HepG2 (cell line): ENCODE data around the gene ISCU. TPM values are rescaled to one million over a fixed set of nuclear protein-coding genes. Genes with fewer than 3 reads are reported as not detected.

Experiments used
- ATAC-seq: fragments of 200-7000 bp; cut with Tn5 transposase; 3 replicates; pipeline ENCODE4 v1.9.1; 2020; ENCODE audit warnings: mild to moderate bottlenecking, moderate library complexity
- BruUV-seq: library from RNA; stranded (reverse); fragments of 400-500 nt; replicated peaks from 2 replicates; lab custom pipeline; 2021; lab: Mats Ljungman, UMichigan
- CTCF ChIA-PET: fragments of 300-600 bp; formaldehyde crosslinking; extraction: SDS; loops from one replicate; lab custom pipeline; 2021; ENCODE audit warnings: low total read pairs, inconsistent platforms, low intra/inter-chr PET ratio; lab: Yijun Ruan, JAX
- POLR2A ChIA-PET: fragments of 350-600 bp; sonication (Branson Sonifier 250); formaldehyde crosslinking; loops from one replicate; lab custom pipeline; 2020; ENCODE audit warnings: antibody characterized with exemption, inconsistent platforms; lab: Yijun Ruan, JAX
- DNase-seq: peaks from one replicate; pipeline ENCODE4 v3.0.0-alpha.2; 2015; ENCODE audit warnings: low spot score
- FAIRE-seq: peaks from 3 replicates; lab custom pipeline; 2011; peaks lifted over from hg19 to GRCh38; lab: Jason Lieb, UNC
- H2AFZ ChIP-seq: one replicate; pipeline ENCODE4 v1.6.1; 2011; ENCODE audit warnings: low read length, inconsistent platforms
- H3K27ac ChIP-seq: fragments of 300-600 bp; 3 replicates; pipeline ENCODE4 v1.8.0; 2011; ENCODE audit warnings: mixed run types, mild to moderate bottlenecking, mixed read lengths, low read length, inconsistent platforms; ENCODE audit not compliant: insufficient read depth; ENCODE audit errors: extremely low read length
- H3K27me3 ChIP-seq, 2 experiments: fragments of 200-600 bp in 1 of 2; 2 replicates in 1 of 2; 3 replicates in 1 of 2; pipeline versions ENCODE4 v1.6.0 to v1.8.0; 2011; ENCODE audit warnings: low read length in 2 of 2, mild to moderate bottlenecking in 2 of 2, moderate library complexity in 2 of 2, inconsistent platforms in 1 of 2; ENCODE audit not compliant: insufficient read depth in 2 of 2, control insufficient read depth in 1 of 2
- H3K36me3 ChIP-seq, 2 experiments: fragments of 200-600 bp in 1 of 2; replicated peaks in 1 of 2; 2 replicates in 1 of 2; 3 replicates in 1 of 2; pipeline versions ENCODE4 v1.5.1 to v1.8.0; 2011; ENCODE audit warnings: low read length in 2 of 2, inconsistent platforms in 1 of 2; ENCODE audit not compliant: insufficient read depth in 2 of 2, control insufficient read depth in 1 of 2
- H3K4me1 ChIP-seq: 2 replicates; pipeline ENCODE4 v1.5.1; 2012; ENCODE audit warnings: low read length, inconsistent platforms; ENCODE audit not compliant: insufficient read depth
- H3K4me2 ChIP-seq: 2 replicates; pipeline ENCODE4 v1.6.0; 2011; ENCODE audit warnings: low read depth, low read length, inconsistent platforms
- H3K4me3 ChIP-seq, 3 experiments: fragments of 200-600 bp in 1 of 3; sonication (generic), shearing (Covaris generic) in 1 of 3; replicated peaks in 1 of 3; 2 replicates each; pipeline ENCODE4 v1.5.1; 2011 to 2016; ENCODE audit warnings: low read length in 3 of 3, inconsistent platforms in 2 of 3, low read depth in 2 of 3, mild to moderate bottlenecking in 2 of 3, control low read depth in 1 of 3, mixed read lengths in 1 of 3; ENCODE audit not compliant: insufficient read depth in 1 of 3
- H3K79me2 ChIP-seq: one replicate; pipeline ENCODE4 v1.6.1; 2011; ENCODE audit warnings: low read length, inconsistent platforms; ENCODE audit not compliant: insufficient read depth
- H3K9ac ChIP-seq: 2 replicates; pipeline ENCODE4 v1.6.0; 2011; ENCODE audit warnings: mild to moderate bottlenecking, low read depth, low read length, inconsistent platforms; ENCODE audit not compliant: insufficient read depth
- H3K9me3 ChIP-seq: 2 replicates; pipeline ENCODE4 v1.5.1; 2012; ENCODE audit warnings: mild to moderate bottlenecking, low read length
- H4K20me1 ChIP-seq: 2 replicates; pipeline ENCODE4 v1.6.0; 2011; ENCODE audit warnings: inconsistent platforms, mild to moderate bottlenecking, low read length, moderate library complexity; ENCODE audit not compliant: insufficient read depth
- EHMT2 ChIP-seq: fragments of 200-600 bp; sonication (generic); IDR thresholded peaks from 2 replicates; pipeline ENCODE4 v1.7.0; 2017; ENCODE audit warnings: antibody characterized with exemption, low read depth, low read length, borderline replicate concordance
- ELF3 ChIP-seq: IDR thresholded peaks from 2 replicates; pipeline ENCODE4 v1.6.1; 2016; ENCODE audit warnings: missing genetic modification reagents, missing compliant biosample characterization
- FOXA1 ChIP-seq, 2 experiments: fragments of 450-650 bp in 1 of 2; sonication (generic) in 1 of 2; formaldehyde crosslinking in 1 of 2; IDR thresholded peaks; 2 replicates each; pipeline versions ENCODE4 v1.4.0 to v1.6.1; 2016 to 2020; ENCODE audit warnings: missing genetic modification reagents in 1 of 2
- FOXK1 ChIP-seq: sonication (generic); formaldehyde crosslinking; IDR thresholded peaks from 2 replicates; pipeline ENCODE4 v1.4.0; 2020; ENCODE audit warnings: low read depth, missing genetic modification reagents, borderline replicate concordance
- JDP2 ChIP-seq: sonication (generic); formaldehyde crosslinking; IDR thresholded peaks from 2 replicates; pipeline ENCODE4 v1.8.1; 2022; ENCODE audit warnings: missing genetic modification reagents, borderline replicate concordance
- MAX ChIP-seq: IDR thresholded peaks from 2 replicates; pipeline ENCODE4 v1.6.1; 2012; ENCODE audit warnings: inconsistent platforms
- MZF1 ChIP-seq: sonication (generic); formaldehyde crosslinking; IDR thresholded peaks from 2 replicates; pipeline ENCODE4 v1.8.1; 2023; ENCODE audit warnings: mild to moderate bottlenecking, missing genetic modification reagents, borderline replicate concordance
- NFKBIZ ChIP-seq: IDR thresholded peaks from 2 replicates; pipeline ENCODE4 v1.6.1; 2018; ENCODE audit warnings: missing genetic modification reagents, missing compliant biosample characterization
- PAF1 ChIP-seq: IDR thresholded peaks from 2 replicates; pipeline ENCODE4 v1.6.1; 2016; ENCODE audit warnings: missing genetic modification reagents, missing compliant biosample characterization
- SSRP1 ChIP-seq: IDR thresholded peaks from 2 replicates; pipeline ENCODE4 v1.6.1; 2016; ENCODE audit warnings: control low read depth
- TCF12 ChIP-seq, 2 experiments: fragments of 450-650 bp in 1 of 2; sonication (generic) in 1 of 2; formaldehyde crosslinking in 1 of 2; IDR thresholded peaks; 2 replicates each; pipeline versions ENCODE4 v1.6.1 to v1.8.0; 2017 to 2022; ENCODE audit warnings: antibody characterized with exemption in 1 of 2, mild to moderate bottlenecking in 1 of 2, missing genetic modification reagents in 1 of 2, moderate library complexity in 1 of 2
- TFDP2 ChIP-seq: sonication (generic); formaldehyde crosslinking; IDR thresholded peaks from 2 replicates; pipeline ENCODE4 v1.4.0; 2020; ENCODE audit warnings: missing genetic modification reagents
- ZKSCAN1 ChIP-seq: fragments of 150-350 bp; IDR thresholded peaks from 2 replicates; pipeline ENCODE4 v1.6.1; 2014; ENCODE audit warnings: low read length
- ZNF160 ChIP-seq: sonication (generic); formaldehyde crosslinking; IDR thresholded peaks from 2 replicates; pipeline ENCODE4 v1.8.0; 2022; ENCODE audit warnings: mild to moderate bottlenecking, inconsistent platforms, missing genetic modification reagents
- ZNF263 ChIP-seq: sonication (generic); formaldehyde crosslinking; IDR thresholded peaks from 2 replicates; pipeline ENCODE4 v1.4.0; 2020; ENCODE audit warnings: missing genetic modification reagents
- ZNF383 ChIP-seq: sonication (generic); formaldehyde crosslinking; IDR thresholded peaks from 2 replicates; pipeline ENCODE4 v1.4.0; 2020; ENCODE audit warnings: missing genetic modification reagents, mild to moderate bottlenecking, borderline replicate concordance
- ZNF460 ChIP-seq: sonication (generic); formaldehyde crosslinking; IDR thresholded peaks from 2 replicates; pipeline ENCODE4 v1.5.1; 2020; ENCODE audit warnings: missing genetic modification reagents, mild to moderate bottlenecking, borderline replicate concordance
- ZNF644 ChIP-seq: IDR thresholded peaks from 2 replicates; pipeline ENCODE4 v1.6.1; 2016; ENCODE audit warnings: low read depth
- ZNF777 ChIP-seq: sonication (generic); formaldehyde crosslinking; IDR thresholded peaks from 2 replicates; pipeline ENCODE4 v1.4.0; 2020; ENCODE audit warnings: missing genetic modification reagents
- WGBS: methylation state at CpG from one replicate; pipeline ENCODE4 v1.1.6; 2017; ENCODE audit warnings: low lambda C conversion rate; 5-methylcytosine and 5-hydroxymethylcytosine counted together
- in situ Hi-C: cut with HindIII; loops from 2 replicates; pipeline ENCODE4 v1.10.0; 2017; ENCODE audit warnings: low pct_unique_long_range_greater_than_20kb; ENCODE audit not compliant: extremely low pct_ligation_motif_present
- intact Hi-C: fragments of 100-400 bp; cut with micrococcal nuclease; formaldehyde crosslinking; loops from one replicate; pipeline ENCODE4 v1.10.0; 2022; ENCODE audit not compliant: unreplicated experiment
- polyA plus RNA-seq, 8 experiments: library from polyadenylated mRNA; depleted of rRNA in 3 of 8; stranded (reverse) in 7 of 8; unstranded in 1 of 8; fragments of >200 nt; fragmentation: Illumina TruSeq in 4 of 8; extraction: Trizol in 4 of 8; gene quantifications; 2 replicates each; pipeline versions ENCODE4 v1.2.1 to v1.2.3, GENCODE V29; 2011 to 2016; ENCODE audit warnings: low read depth in 4 of 8, missing spikeins in 1 of 8, mixed read lengths in 1 of 8; ENCODE audit not compliant: insufficient read depth in 1 of 8
- total RNA-seq, 5 experiments: library from RNA; depleted of rRNA; stranded (reverse); fragments of >200 nt; fragmentation: Illumina TruSeq; extraction: Trizol; gene quantifications; 2 replicates each; pipeline ENCODE4 v1.2.3, GENCODE V29; 2016; ENCODE audit warnings: low read depth in 1 of 5
- TF ChIP-seq, protein P1 (sequence below): sonication (generic); formaldehyde crosslinking; IDR thresholded peaks from 2 replicates; pipeline ENCODE4 v1.5.0; 2020; ENCODE audit warnings: mild to moderate bottlenecking, missing genetic modification reagents

The ISCU gene
- total and polyA plus RNA-seq, 2 of the 13 experiments (the other 11 are each of a cell fraction or from before 2014, with no cell fraction given), result 94.4 to 107 TPM

GRCh38 chr12:108525681-108526080, 36.7 kb upstream of the ISCU start:
- Histone ChIP-seq H3K4me3 (no peak overlapping the region), H3K9ac (no peak overlapping the region), H3K27me3 (no peaks in the 10 kb centered on the region), H2AFZ (no peak overlapping the region), H3K79me2 (no peaks in the 10 kb centered on the region), H3K27ac (no peak overlapping the region), H3K36me3 (peaks cover 59 to 96% of the 10 kb centered on the region in 2 experiments), H3K4me2 (no peak overlapping the region), H3K4me1 (no peaks in the 10 kb centered on the region), H4K20me1 (no peaks in the 10 kb centered on the region), H3K9me3 (no peaks in the 10 kb centered on the region)
- intact Hi-C loops (no loop called here), in situ Hi-C loops (no loop called here)
- 90% methylated on average over 5 of the region's 5 CpGs for WGBS
- ChIA-PET CTCF (no interaction called here), POLR2A (no interaction called here)
- no peak for ATAC-seq
- DNase-seq, result no peak
- TF ChIP-seq MZF1, result no peak
- TF ChIP-seq, protein P1, sequence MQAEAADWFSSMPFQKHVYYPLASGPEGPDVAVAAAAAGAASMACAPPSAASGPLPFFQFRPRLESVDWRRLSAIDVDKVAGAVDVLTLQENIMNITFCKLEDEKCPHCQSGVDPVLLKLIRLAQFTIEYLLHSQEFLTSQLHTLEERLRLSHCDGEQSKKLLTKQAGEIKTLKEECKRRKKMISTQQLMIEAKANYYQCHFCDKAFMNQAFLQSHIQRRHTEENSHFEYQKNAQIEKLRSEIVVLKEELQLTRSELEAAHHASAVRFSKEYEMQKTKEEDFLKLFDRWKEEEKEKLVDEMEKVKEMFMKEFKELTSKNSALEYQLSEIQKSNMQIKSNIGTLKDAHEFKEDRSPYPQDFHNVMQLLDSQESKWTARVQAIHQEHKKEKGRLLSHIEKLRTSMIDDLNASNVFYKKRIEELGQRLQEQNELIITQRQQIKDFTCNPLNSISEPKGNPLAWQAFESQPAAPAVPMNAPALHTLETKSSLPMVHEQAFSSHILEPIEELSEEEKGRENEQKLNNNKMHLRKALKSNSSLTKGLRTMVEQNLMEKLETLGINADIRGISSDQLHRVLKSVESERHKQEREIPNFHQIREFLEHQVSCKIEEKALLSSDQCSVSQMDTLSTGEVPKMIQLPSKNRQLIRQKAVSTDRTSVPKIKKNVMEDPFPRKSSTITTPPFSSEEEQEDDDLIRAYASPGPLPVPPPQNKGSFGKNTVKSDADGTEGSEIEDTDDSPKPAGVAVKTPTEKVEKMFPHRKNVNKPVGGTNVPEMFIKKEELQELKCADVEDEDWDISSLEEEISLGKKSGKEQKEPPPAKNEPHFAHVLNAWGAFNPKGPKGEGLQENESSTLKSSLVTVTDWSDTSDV, result no peak
- no peak for TF ChIP-seq TFDP2 (CRISPR knock-in tag)
- no peak for TF ChIP-seq ZNF777 (CRISPR knock-in tag)
- no peak for TF ChIP-seq ZNF263 (CRISPR knock-in tag)
- TF ChIP-seq ZNF160, result no peak
- no peak for TF ChIP-seq FOXK1 (CRISPR knock-in tag)
- TF ChIP-seq ZNF644 (CRISPR knock-in tag), result no peak
- no peak for TF ChIP-seq MAX
- no peak for TF ChIP-seq PAF1 (CRISPR knock-in tag)
- TF ChIP-seq SSRP1 (CRISPR knock-in tag), result no peak
- TF ChIP-seq ZNF383 (CRISPR knock-in tag), result no peak
- no peak for TF ChIP-seq ZNF460
- TF ChIP-seq ELF3 (CRISPR knock-in tag), result no peak
- no peak for TF ChIP-seq FOXA1 (IDR thresholded peaks at IDR 0.05)
- no peak for TF ChIP-seq FOXA1 (CRISPR knock-in tag; IDR thresholded peaks at IDR 0.05)
- no peak for TF ChIP-seq ZKSCAN1
- no peak for TF ChIP-seq EHMT2
- TF ChIP-seq NFKBIZ (CRISPR knock-in tag), result no peak
- TF ChIP-seq TCF12 (IDR thresholded peaks at IDR 0.05), result no peak
- TF ChIP-seq TCF12 (CRISPR knock-in tag; IDR thresholded peaks at IDR 0.05), result no peak
- TF ChIP-seq JDP2, result no peak
- FAIRE-seq, result no peak
- no TSS peak for BruUV-seq
